ENCODE measurements around the gene COL18A1. TPM values are rescaled to one million over a fixed set of nuclear protein-coding genes. Genes with fewer than 3 reads are reported as not detected.

COL18A1 gene
- total RNA-seq, 3 donors from 2014 or later (not counting 1 experiment from before 2014, with no cell fraction given): 12.3 to 22.3 (median 12.7) TPM

DNA sequence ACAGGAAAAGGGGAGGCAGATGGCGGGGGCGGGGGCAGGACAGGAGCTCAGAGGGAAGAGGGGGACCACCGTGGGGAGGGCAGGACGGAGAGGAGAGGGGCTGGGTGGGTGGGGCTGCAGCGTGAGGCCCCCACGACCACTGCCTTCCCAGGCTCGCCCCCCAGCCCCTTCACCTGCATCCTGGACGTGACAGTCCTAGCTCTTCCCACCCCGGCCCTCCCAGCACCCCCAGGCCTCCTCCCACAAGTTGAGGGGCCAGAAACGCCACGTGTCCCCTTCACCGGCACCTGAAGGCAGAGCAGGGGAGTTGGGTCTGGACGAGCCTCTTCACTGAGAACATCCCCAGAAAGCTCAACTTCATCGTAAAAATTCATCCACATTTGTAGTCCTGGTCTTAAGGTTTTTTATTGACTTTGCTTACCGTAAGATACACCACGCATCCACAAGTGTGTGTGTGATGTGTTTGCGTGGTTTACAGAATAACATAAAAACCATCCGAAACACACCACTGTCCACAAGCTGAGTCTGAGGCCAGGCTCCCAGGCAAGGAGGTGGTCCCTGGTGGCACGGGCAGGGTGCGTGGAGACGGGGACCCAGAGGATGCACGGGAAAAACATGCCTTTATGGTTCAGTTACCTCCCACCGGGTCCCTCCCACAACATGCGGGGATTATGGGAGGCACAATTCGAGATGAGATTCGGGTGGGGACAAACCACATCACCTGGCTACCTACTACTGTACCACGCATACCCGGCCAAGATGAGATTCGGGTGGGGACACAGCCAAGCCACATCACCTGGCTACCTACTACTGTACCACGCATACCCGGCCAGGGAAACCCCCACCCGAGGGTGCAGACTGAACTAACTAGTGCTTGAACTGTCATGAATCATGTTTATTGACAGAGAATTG is 13.9 kb upstream of the COL18A1 start:
- no peaks in the 10 kb centered on the region for H3K9me3 Mint-ChIP-seq
- H3K27ac Mint-ChIP-seq: no peak overlapping the region
- H3K4me1 Mint-ChIP-seq: no peaks in the 10 kb centered on the region
- Histone ChIP-seq H3K27me3 (ENCODE audit: control insufficient read depth, insufficient read depth, low read length) (no peaks in the 10 kb centered on the region), H3K9me3 (ENCODE audit: control insufficient read depth, insufficient read depth, low read length) (no peaks in the 10 kb centered on the region), H3K4me1 (ENCODE audit: control insufficient read depth, insufficient read depth, low read length) (no peaks in the 10 kb centered on the region), H3K4me3 (ENCODE audit: low read length) (no peak overlapping the region), H3K36me3 (ENCODE audit: control insufficient read depth, insufficient read depth, low read length) (no peaks in the 10 kb centered on the region), H3K27ac (ENCODE audit: low read length) (no peak overlapping the region)
- H3K4me3 Mint-ChIP-seq: no peak overlapping the region
- TF ChIP-seq, protein P1, sequence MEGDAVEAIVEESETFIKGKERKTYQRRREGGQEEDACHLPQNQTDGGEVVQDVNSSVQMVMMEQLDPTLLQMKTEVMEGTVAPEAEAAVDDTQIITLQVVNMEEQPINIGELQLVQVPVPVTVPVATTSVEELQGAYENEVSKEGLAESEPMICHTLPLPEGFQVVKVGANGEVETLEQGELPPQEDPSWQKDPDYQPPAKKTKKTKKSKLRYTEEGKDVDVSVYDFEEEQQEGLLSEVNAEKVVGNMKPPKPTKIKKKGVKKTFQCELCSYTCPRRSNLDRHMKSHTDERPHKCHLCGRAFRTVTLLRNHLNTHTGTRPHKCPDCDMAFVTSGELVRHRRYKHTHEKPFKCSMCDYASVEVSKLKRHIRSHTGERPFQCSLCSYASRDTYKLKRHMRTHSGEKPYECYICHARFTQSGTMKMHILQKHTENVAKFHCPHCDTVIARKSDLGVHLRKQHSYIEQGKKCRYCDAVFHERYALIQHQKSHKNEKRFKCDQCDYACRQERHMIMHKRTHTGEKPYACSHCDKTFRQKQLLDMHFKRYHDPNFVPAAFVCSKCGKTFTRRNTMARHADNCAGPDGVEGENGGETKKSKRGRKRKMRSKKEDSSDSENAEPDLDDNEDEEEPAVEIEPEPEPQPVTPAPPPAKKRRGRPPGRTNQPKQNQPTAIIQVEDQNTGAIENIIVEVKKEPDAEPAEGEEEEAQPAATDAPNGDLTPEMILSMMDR (IDR thresholded peaks at IDR 0.05): no peak
- ATAC-seq (no peak), DNase-seq (no peak)
- H3K36me3 Mint-ChIP-seq: no peaks in the 10 kb centered on the region
- 84% methylated on average over 32 of the region's 32 CpGs for WGBS (ENCODE audit: insufficient coverage)
- intact Hi-C loops (cut with micrococcal nuclease): no loop called here
- peaks cover 0 to 1% of the 10 kb centered on the region in 2 donors for H3K27me3 Mint-ChIP-seq (ENCODE audit: low read depth in 2 of 2)

GRCh38 chr21:45391743-45392572 is 13.0 kb upstream of the COL18A1 start:
- no peaks in the 10 kb centered on the region for H3K36me3 ChIP-seq (ENCODE audit: control insufficient read depth, insufficient read depth, low read length)
- intact Hi-C loops (cut with micrococcal nuclease): no loop called here
- H3K4me1 ChIP-seq (ENCODE audit: control insufficient read depth, insufficient read depth, low read length): no peaks in the 10 kb centered on the region
- no peak for DNase-seq
- no peak for ATAC-seq
- TF ChIP-seq, protein P1 (IDR thresholded peaks at IDR 0.05): no peak
- no peaks in the 10 kb centered on the region for H3K9me3 ChIP-seq (ENCODE audit: control insufficient read depth, insufficient read depth, low read length)
- peaks cover 0 to 8% of the 10 kb centered on the region in 2 donors for H3K27me3 Mint-ChIP-seq (ENCODE audit: low read depth in 2 of 2)
- no peak overlapping the region for H3K27ac ChIP-seq (ENCODE audit: low read length)
- no peaks in the 10 kb centered on the region for H3K9me3 Mint-ChIP-seq
- H3K4me1 Mint-ChIP-seq: no peaks in the 10 kb centered on the region
- H3K27ac Mint-ChIP-seq: no peak overlapping the region
- H3K36me3 Mint-ChIP-seq: no peaks in the 10 kb centered on the region
- no peak overlapping the region for H3K4me3 ChIP-seq (ENCODE audit: low read length)
- H3K4me3 Mint-ChIP-seq: no peak overlapping the region
- 86% methylated on average over 24 of the region's 24 CpGs for WGBS (ENCODE audit: insufficient coverage)
- peaks cover under 1% of the 10 kb centered on the region for H3K27me3 ChIP-seq (ENCODE audit: control insufficient read depth, insufficient read depth, low read length)

DNA sequence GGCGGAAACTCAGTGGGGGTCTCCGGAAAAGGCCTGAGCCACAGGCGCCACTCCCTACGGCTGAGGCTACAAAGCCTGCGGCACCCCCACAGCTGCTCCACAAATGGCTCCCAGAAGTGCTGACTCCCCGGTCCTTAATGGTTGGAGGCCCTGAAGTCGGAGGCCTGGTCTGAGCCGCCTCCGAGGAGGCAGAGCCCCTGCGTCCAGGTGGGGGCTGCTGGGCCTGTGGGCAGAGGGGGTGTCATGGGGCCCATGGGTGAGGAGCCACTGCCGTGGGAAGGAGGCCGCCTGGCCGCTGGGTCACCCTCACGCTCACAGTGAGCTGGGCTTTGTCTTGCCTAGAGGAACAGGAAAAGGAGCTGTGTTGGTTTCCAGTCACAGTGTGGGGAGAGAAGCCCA is 12.4 kb upstream of the COL18A1 start:
- H3K4me1 ChIP-seq (ENCODE audit: control insufficient read depth, insufficient read depth, low read length): no peaks in the 10 kb centered on the region
- peaks cover 2% of the 10 kb centered on the region for H3K27me3 ChIP-seq (ENCODE audit: control insufficient read depth, insufficient read depth, low read length)
- H3K36me3 ChIP-seq (ENCODE audit: control insufficient read depth, insufficient read depth, low read length): no peaks in the 10 kb centered on the region
- Mint-ChIP-seq H3K4me1 (no peaks in the 10 kb centered on the region), H3K36me3 (no peaks in the 10 kb centered on the region), H3K27me3 (ENCODE audit: low read depth in 2 of 2) (peaks cover 0 to 14% of the 10 kb centered on the region in 2 donors), H3K9me3 (no peaks in the 10 kb centered on the region), H3K27ac (no peak overlapping the region), H3K4me3 (no peak overlapping the region)
- no peak overlapping the region for H3K4me3 ChIP-seq (ENCODE audit: low read length)
- no peak for ATAC-seq
- DNase-seq: no peak
- intact Hi-C loops (cut with micrococcal nuclease): no loop called here
- no peaks in the 10 kb centered on the region for H3K9me3 ChIP-seq (ENCODE audit: control insufficient read depth, insufficient read depth, low read length)
- 81% methylated on average over 14 of the region's 14 CpGs for WGBS (ENCODE audit: insufficient coverage)
- H3K27ac ChIP-seq (ENCODE audit: low read length): no peak overlapping the region
- TF ChIP-seq, protein P1 (IDR thresholded peaks at IDR 0.05): no peak
